HepG2 (cell line): ENCODE measurements around the gene WWC1. TPM values are rescaled to one million over a fixed set of nuclear protein-coding genes. Genes with fewer than 3 reads are reported as not detected.

Experiments
- AFF4 ChIP-seq: sonication (generic); formaldehyde crosslinking; IDR thresholded peaks from 2 replicates; pipeline ENCODE4 v1.4.0; 2020; ENCODE audit warnings: missing genetic modification reagents
- E2F1 ChIP-seq: sonication (generic); formaldehyde crosslinking; IDR thresholded peaks from 2 replicates; pipeline ENCODE4 v1.5.0; 2020; ENCODE audit warnings: missing genetic modification reagents
- EP300 ChIP-seq, 3 experiments: sonication (generic) in 1 of 3; formaldehyde crosslinking in 1 of 3; IDR thresholded peaks; 2 replicates each; pipeline versions ENCODE4 v1.5.1 to v1.6.1; 2011 to 2020; ENCODE audit warnings: low read depth in 2 of 3, low read length in 2 of 3, borderline replicate concordance in 1 of 3, improper control_type of control experiment in 1 of 3, mild to moderate bottlenecking in 1 of 3, missing genetic modification reagents in 1 of 3, moderate library complexity in 1 of 3
- FOXA1 ChIP-seq, 2 experiments: fragments of 450-650 bp in 1 of 2; sonication (generic) in 1 of 2; formaldehyde crosslinking in 1 of 2; IDR thresholded peaks; 2 replicates each; pipeline versions ENCODE4 v1.4.0 to v1.6.1; 2016 to 2020; ENCODE audit warnings: missing genetic modification reagents in 1 of 2
- FOXA3 ChIP-seq: IDR thresholded peaks from 2 replicates; pipeline ENCODE4 v1.6.1; 2016; ENCODE audit warnings: missing genetic modification reagents, missing compliant biosample characterization
- FOXJ3 ChIP-seq: sonication (generic); formaldehyde crosslinking; IDR thresholded peaks from 2 replicates; pipeline ENCODE4 v1.4.0; 2020; ENCODE audit warnings: missing genetic modification reagents, mild to moderate bottlenecking, borderline replicate concordance
- FOXP1 ChIP-seq, 2 experiments: fragments of 450-650 bp in 1 of 2; IDR thresholded peaks; 2 replicates each; pipeline ENCODE4 v1.6.1; 2017 to 2018; ENCODE audit warnings: antibody characterized with exemption in 1 of 2
- GFI1 ChIP-seq: sonication (generic); formaldehyde crosslinking; IDR thresholded peaks from 2 replicates; pipeline ENCODE4 v1.5.0; 2020; ENCODE audit warnings: missing genetic modification reagents, mild to moderate bottlenecking, borderline replicate concordance
- HDAC2 ChIP-seq: sonication (generic); formaldehyde crosslinking; IDR thresholded peaks from 2 replicates; pipeline ENCODE4 v1.4.0; 2020; ENCODE audit warnings: missing genetic modification reagents
- NCOA2 ChIP-seq: sonication (generic); formaldehyde crosslinking; IDR thresholded peaks from 2 replicates; pipeline ENCODE4 v1.8.0; 2022; ENCODE audit warnings: inconsistent platforms
- NKX3-1 ChIP-seq: sonication (generic); formaldehyde crosslinking; IDR thresholded peaks from 2 replicates; pipeline ENCODE4 v1.5.0; 2020; ENCODE audit warnings: missing genetic modification reagents
- SALL2 ChIP-seq: sonication (generic); formaldehyde crosslinking; IDR thresholded peaks from 2 replicates; pipeline ENCODE4 v1.8.1; 2023; ENCODE audit warnings: mild to moderate bottlenecking, missing genetic modification reagents, inconsistent platforms
- SOX13 ChIP-seq, 3 experiments: fragments of 450-650 bp in 1 of 3; sonication (generic) in 1 of 3; formaldehyde crosslinking in 1 of 3; IDR thresholded peaks in 2 of 3; conservative IDR thresholded peaks in 1 of 3; 2 replicates each; pipeline versions ENCODE4 v1.5.0 to v1.6.1; 2016 to 2020; ENCODE audit warnings: antibody characterized with exemption in 1 of 3, mild to moderate bottlenecking in 1 of 3, missing compliant biosample characterization in 1 of 3, missing genetic modification reagents in 1 of 3, moderate library complexity in 1 of 3
- TCF7 ChIP-seq: sonication (generic); IDR thresholded peaks from 2 replicates; pipeline ENCODE4 v1.6.1; 2016; ENCODE audit warnings: antibody characterized with exemption, low read depth
- TEAD3 ChIP-seq: optimal IDR thresholded peaks from 2 replicates; pipeline ENCODE3; 2016; ENCODE audit warnings: borderline replicate concordance
- THAP8 ChIP-seq: sonication (generic); formaldehyde crosslinking; IDR thresholded peaks from 2 replicates; pipeline ENCODE4 v1.5.1; 2020; ENCODE audit warnings: missing genetic modification reagents, mild to moderate bottlenecking, borderline replicate concordance
- ZNF263 ChIP-seq: sonication (generic); formaldehyde crosslinking; IDR thresholded peaks from 2 replicates; pipeline ENCODE4 v1.4.0; 2020; ENCODE audit warnings: missing genetic modification reagents
- ZNF264 ChIP-seq: sonication (generic); formaldehyde crosslinking; IDR thresholded peaks from 2 replicates; pipeline ENCODE4 v1.4.0; 2020; ENCODE audit warnings: missing genetic modification reagents
- polyA plus RNA-seq, 8 experiments: library from polyadenylated mRNA; depleted of rRNA in 3 of 8; stranded (reverse) in 7 of 8; unstranded in 1 of 8; fragments of >200 nt; fragmentation: Illumina TruSeq in 4 of 8; extraction: Trizol in 4 of 8; gene quantifications; 2 replicates each; pipeline versions ENCODE4 v1.2.1 to v1.2.3, GENCODE V29; 2011 to 2016; ENCODE audit warnings: low read depth in 4 of 8, missing spikeins in 1 of 8, mixed read lengths in 1 of 8; ENCODE audit not compliant: insufficient read depth in 1 of 8
- total RNA-seq, 5 experiments: library from RNA; depleted of rRNA; stranded (reverse); fragments of >200 nt; fragmentation: Illumina TruSeq; extraction: Trizol; gene quantifications; 2 replicates each; pipeline ENCODE4 v1.2.3, GENCODE V29; 2016; ENCODE audit warnings: low read depth in 1 of 5
- TF ChIP-seq, protein P1 (sequence below): sonication (generic); formaldehyde crosslinking; IDR thresholded peaks from 2 replicates; pipeline ENCODE4 v1.5.0; 2020; ENCODE audit warnings: mild to moderate bottlenecking, missing genetic modification reagents

WWC1 gene
- total and polyA plus RNA-seq, 2 of the 13 experiments (the other 11 are each of a cell fraction or from before 2014, with no cell fraction given) = 8.3 to 17.9 TPM

DNA sequence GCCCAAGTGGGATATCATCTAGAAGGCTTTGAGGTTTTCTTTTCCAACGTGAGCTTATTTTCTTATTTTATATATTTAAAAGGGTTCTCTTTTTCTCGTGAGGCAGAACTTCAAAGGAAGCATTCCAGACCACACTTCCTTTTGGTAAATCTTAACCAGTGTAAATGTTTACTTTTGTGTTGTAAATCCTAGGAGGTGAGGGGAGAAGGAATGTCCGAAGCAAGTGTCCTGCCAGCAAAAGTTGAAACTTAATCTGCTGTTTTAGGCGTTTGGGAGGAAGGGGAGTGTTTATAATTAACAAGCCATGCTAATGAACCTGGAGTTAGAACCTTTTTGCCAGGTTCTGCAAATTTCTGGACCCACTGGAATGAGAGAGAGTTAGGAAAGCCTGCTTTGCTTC lies 37.9 kb downstream of the WWC1 start (continued):
- TF ChIP-seq FOXJ3 (CRISPR knock-in tag) = 0 out of 2 replicates have a peak, but pooled peaks have one; percentile 29
- no peak for TF ChIP-seq THAP8 (CRISPR knock-in tag)
- TF ChIP-seq NKX3-1 (CRISPR knock-in tag) = 0 out of 2 replicates have a peak, but pooled peaks have one; percentile 48
- TF ChIP-seq AFF4 (CRISPR knock-in tag) = no peak
- TF ChIP-seq TCF7 = peak; percentile 52; the same call in 1 of the 2 replicates
- peak; percentile 39; the same call in 1 of the 2 replicates for TF ChIP-seq FOXA3
- TF ChIP-seq FOXA1 (IDR thresholded peaks at IDR 0.05) = no peak
- TF ChIP-seq FOXA1 (CRISPR knock-in tag; IDR thresholded peaks at IDR 0.05) = 0 out of 2 replicates have a peak, but pooled peaks have one; percentile 22
- TF ChIP-seq ZNF264 (CRISPR knock-in tag) = 0 out of 2 replicates have a peak, but pooled peaks have one; percentile 44
- TF ChIP-seq SOX13 (IDR thresholded peaks at IDR 0.05) = no peak
- peak in 1 of 2 experiments; percentile 19; a peak in 1 of 4 replicates for TF ChIP-seq SOX13 (CRISPR knock-in tag; conservative IDR thresholded peaks at IDR 0.05 in 1 of 2, IDR thresholded peaks at IDR 0.05 in 1 of 2)
- 0 out of 2 replicates have a peak, but pooled peaks have one; percentile 27 for TF ChIP-seq SALL2 (CRISPR knock-in tag)
- peak; percentile 65; the same call in 1 of the 2 replicates for TF ChIP-seq GFI1 (CRISPR knock-in tag)
- peak in 1 of 2 experiments; percentile 58; a peak in 2 of 4 replicates for TF ChIP-seq EP300 (IDR thresholded peaks at IDR 0.05; ENCODE audit: low read depth in 2 of 2, low read length in 2 of 2)
- TF ChIP-seq EP300 (CRISPR knock-in tag; IDR thresholded peaks at IDR 0.05; ENCODE audit: borderline replicate concordance) = no peak
- TF ChIP-seq E2F1 (CRISPR knock-in tag) = 0 out of 2 replicates have a peak, but pooled peaks have one; percentile 28
- peak; percentile 49; the same call in 1 of the 2 replicates for TF ChIP-seq ZNF263 (CRISPR knock-in tag)
- TF ChIP-seq HDAC2 = no peak
- peak; percentile 39 for TF ChIP-seq TEAD3 (CRISPR knock-in tag)
- TF ChIP-seq, protein P1, sequence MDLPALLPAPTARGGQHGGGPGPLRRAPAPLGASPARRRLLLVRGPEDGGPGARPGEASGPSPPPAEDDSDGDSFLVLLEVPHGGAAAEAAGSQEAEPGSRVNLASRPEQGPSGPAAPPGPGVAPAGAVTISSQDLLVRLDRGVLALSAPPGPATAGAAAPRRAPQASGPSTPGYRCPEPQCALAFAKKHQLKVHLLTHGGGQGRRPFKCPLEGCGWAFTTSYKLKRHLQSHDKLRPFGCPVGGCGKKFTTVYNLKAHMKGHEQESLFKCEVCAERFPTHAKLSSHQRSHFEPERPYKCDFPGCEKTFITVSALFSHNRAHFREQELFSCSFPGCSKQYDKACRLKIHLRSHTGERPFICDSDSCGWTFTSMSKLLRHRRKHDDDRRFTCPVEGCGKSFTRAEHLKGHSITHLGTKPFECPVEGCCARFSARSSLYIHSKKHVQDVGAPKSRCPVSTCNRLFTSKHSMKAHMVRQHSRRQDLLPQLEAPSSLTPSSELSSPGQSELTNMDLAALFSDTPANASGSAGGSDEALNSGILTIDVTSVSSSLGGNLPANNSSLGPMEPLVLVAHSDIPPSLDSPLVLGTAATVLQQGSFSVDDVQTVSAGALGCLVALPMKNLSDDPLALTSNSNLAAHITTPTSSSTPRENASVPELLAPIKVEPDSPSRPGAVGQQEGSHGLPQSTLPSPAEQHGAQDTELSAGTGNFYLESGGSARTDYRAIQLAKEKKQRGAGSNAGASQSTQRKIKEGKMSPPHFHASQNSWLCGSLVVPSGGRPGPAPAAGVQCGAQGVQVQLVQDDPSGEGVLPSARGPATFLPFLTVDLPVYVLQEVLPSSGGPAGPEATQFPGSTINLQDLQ (CRISPR knock-in tag) = no peak
- TF ChIP-seq FOXP1 (IDR thresholded peaks at IDR 0.05) = no peak
- TF ChIP-seq FOXP1 (CRISPR knock-in tag; IDR thresholded peaks at IDR 0.05) = peak; percentile 13; the same call in 1 of the 2 replicates
- TF ChIP-seq NCOA2 (CRISPR knock-in tag) = peak; percentile 56; the same call in 1 of the 2 replicates
